Amniotic epithelial cell (primary cell): ENCODE results near the gene PRDX2.

Experiments used
- DNase-seq: peaks from one replicate; pipeline ENCODE4 v3.0.0-alpha.2; 2010; ENCODE audit warnings: low read depth

Gene PRDX2

DNA sequence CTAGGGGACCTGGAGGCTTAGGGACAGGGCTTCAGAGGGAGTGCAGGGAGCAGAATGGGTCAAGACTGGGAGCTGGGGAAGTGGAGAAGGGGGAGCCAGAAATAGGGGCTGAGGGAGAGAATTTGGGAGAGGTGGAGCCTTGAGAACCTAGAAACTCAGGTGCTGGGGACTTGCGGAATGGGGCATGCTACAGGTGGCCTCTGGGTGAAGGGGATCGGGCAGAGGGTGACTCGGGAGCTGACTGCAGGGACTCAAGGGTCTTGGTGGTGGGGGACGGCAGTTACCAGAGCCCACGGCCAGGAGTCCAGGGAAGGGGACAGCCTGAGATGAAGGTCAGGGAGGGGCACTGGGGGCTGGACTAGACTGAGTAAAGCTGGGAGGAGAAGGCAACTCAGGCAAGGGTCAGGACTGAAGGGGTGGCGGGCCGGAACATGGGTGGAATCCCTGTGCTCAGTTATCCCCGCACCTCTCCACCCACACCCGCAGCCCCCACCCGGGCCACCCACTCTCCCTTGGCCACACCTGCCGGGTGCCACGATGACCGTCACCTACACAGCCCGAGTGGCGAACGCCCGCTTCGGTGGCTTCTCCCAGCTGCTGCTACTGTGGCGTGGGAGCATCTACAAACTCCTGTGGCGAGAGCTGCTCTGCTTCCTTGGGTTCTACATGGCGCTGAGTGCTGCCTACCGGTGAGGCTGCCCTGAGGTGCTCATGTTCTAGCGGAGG is 49.4 kb downstream of the PRDX2 start:
- DNase-seq = no peak

DNA sequence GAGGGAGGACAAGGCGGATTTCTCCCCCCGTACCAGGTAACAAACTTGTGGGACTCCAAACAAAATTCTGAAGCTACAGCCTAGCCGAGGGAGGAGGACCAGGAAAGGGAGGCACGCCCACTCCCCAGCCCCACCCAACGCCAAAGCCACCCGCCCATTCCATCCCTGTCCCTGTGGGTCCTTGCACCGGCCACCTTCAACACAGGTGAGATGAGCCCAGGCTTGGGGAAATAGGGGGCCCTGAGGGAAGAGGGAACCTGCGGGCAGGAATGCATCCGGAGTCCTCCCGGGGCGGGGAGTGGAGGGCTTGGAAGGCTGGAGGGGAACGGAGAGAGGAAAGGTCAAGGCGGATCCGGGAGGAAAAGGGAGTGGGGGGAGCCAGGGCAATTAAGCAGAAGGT is 50.0 kb downstream of the PRDX2 start, which contains the start of gene BEST2:
Gene BEST2, plus strand, starts transcription at position 157 of the 400 bp plus-strand sequence. CDS start 802 bp downstream, outside the sequence.
- no peak for DNase-seq

GRCh38 chr19:12750851-12751250 is 50.7 kb downstream of the PRDX2 start:
- no peak for DNase-seq

GRCh38 chr19:12749938-12750521 is 51.6 kb downstream of the PRDX2 start:
- peak; percentile 16 for DNase-seq

GRCh38 chr19:12748489-12748888 is 53.1 kb downstream of the PRDX2 start:
- DNase-seq = no peak
